Stimulated activated naive B cell treated with anti-CD40 and anti-IgM and Interleukin-4, amounts not matched to agents 10 μg/mL and 1 μg/mL and 100 μg/mL, for 72 hours (primary cell): Measurements from ENCODE around the gene ANKHD1.
"Not testable (repeated sequence)": the region's sequence is repeated elsewhere in the genome, so short reads cannot be mapped to it uniquely, and the experiment has no call there.

Experiments
- ATAC-seq, 2 donors: fragments of 150-1000 bp; cut with Tn5 transposase; replicated peaks; 2 replicates each; pipeline ENCODE4 v1.10.0; 2021; ENCODE audit warnings: moderate library complexity in 1 of 2
- DNase-seq: peaks from one replicate; pipeline ENCODE4 v3.0.0; 2021
- H3K27ac Mint-ChIP-seq: one replicate; pipeline ENCODE4 v1.8.0; 2022; ENCODE audit warnings: mild to moderate bottlenecking, mixed read lengths
- H3K27me3 Mint-ChIP-seq, 2 donors: one replicate each; pipeline ENCODE4 v1.8.0; 2022; ENCODE audit warnings: mixed read lengths in 2 of 2
- H3K36me3 Mint-ChIP-seq, 2 donors: one replicate each; pipeline ENCODE4 v1.8.0; 2022; ENCODE audit warnings: mixed read lengths in 2 of 2, mild to moderate bottlenecking in 1 of 2
- H3K4me1 Mint-ChIP-seq, 2 donors: one replicate each; pipeline ENCODE4 v1.8.0; 2022; ENCODE audit warnings: mixed read lengths in 2 of 2, mild to moderate bottlenecking in 1 of 2
- H3K4me3 Mint-ChIP-seq, 2 donors: one replicate each; pipeline ENCODE4 v1.8.0; 2022; ENCODE audit warnings: mild to moderate bottlenecking in 2 of 2, mixed read lengths in 2 of 2, moderate library complexity in 1 of 2
- H3K9me3 Mint-ChIP-seq, 2 donors: one replicate each; pipeline ENCODE4 v1.8.0; 2022; ENCODE audit warnings: mixed read lengths in 2 of 2, mild to moderate bottlenecking in 1 of 2

ANKHD1 gene

DNA sequence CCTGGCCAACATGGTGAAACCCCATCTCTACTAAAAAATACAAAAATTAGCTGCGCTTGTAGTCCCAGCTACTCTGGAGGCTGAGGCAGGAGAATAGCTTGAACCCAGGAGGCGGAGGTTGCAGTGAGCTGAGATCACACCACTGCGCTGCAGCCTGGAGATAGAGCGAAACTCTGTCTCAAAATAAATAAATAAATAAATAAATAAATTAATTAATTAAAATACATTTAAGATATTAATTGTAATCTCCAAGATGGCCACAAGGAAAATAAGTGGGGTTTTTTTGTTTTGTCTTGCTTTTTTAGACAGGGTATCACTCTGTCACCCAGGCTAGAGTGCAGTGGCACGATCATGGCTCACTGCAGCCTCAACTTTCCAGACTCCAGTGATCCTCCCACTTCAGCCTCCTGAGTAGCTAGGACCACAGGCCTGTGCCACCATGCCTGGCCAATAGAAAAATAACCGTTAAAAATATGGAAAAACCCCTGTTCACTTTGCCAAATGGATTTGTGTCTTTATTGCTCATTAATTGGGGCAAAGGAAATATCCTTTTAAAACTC lies 177.6 kb downstream of the ANKHD1 start:
- not testable (repeated sequence) for H3K4me1 Mint-ChIP-seq, DNase-seq, H3K36me3 Mint-ChIP-seq, H3K4me3 Mint-ChIP-seq, H3K9me3 Mint-ChIP-seq, ATAC-seq, H3K27ac Mint-ChIP-seq
- peaks cover 10 to 14% of the 10 kb centered on the region in 2 donors for H3K27me3 Mint-ChIP-seq

DNA sequence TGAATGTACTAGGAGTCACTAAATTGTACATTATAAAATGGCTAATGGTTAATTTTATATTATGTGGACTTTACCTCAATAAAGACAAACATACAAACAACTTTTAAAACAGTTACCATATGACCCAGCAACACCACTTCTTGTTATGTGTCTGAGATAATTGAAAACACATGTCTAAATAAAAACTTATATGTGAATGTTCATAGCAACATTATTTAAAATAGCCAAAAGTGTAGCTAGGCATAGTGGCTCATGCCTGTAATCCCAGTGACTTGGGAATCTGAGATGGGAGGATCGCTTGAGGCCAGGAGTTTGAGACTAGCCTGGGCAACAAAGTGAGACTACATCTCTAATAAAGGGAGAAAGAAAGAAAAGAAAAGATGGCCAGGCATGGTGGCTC lies 185.9 kb downstream of the ANKHD1 start:
- H3K9me3 Mint-ChIP-seq: peaks cover 4 to 6% of the 10 kb centered on the region in 2 donors
- peaks cover 0 to 9% of the 10 kb centered on the region in 2 donors for H3K36me3 Mint-ChIP-seq
- no peak overlapping the region for H3K27ac Mint-ChIP-seq
- DNase-seq (no peak), ATAC-seq (no peak)
- H3K4me1 Mint-ChIP-seq: no peaks in the 10 kb centered on the region
- peaks cover 9 to 20% of the 10 kb centered on the region in 2 donors for H3K27me3 Mint-ChIP-seq
- H3K4me3 Mint-ChIP-seq: no peak overlapping the region

DNA sequence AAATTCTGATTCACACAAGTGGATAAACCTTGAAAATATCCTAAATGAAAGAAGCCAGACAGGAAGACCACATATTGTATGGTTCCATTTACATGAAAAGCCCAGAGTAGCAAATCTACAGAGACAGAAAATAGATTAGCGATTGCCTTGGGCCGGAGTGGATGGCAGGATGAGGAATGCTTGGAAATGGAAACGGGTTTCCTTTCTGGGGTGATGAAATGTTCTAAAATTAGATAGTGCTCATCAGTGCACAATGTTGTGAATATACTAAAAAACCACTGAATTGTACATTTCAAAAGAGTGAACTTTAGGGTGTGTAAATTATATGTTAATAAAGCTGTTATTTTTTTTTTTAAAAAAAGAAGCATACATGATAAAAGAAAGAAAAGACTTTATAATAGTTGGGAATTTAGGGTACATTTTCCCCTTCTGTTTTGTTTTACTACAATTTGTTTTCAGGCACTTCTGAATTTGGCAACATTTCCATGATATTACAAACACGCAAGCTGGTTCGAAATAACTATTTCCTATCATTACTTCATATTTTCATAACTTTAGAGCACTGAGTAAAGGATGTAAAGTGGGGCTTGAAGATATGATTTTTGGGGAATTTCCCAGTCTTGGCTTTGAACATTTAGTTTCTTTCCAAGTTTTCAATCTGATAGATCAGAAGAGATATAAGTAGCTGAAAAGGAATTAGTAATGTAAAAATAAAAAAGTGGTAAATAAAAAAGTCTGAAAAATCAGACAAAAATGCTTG lies 186.9 kb downstream of the ANKHD1 start:
- no peaks in the 10 kb centered on the region for H3K4me1 Mint-ChIP-seq
- ATAC-seq: no peak
- no peak overlapping the region for H3K4me3 Mint-ChIP-seq
- H3K9me3 Mint-ChIP-seq: peaks cover 2 to 4% of the 10 kb centered on the region in 2 donors
- H3K27me3 Mint-ChIP-seq: peaks cover 6 to 16% of the 10 kb centered on the region in 2 donors
- no peak for DNase-seq
- peaks cover 0 to 6% of the 10 kb centered on the region in 2 donors for H3K36me3 Mint-ChIP-seq
- H3K27ac Mint-ChIP-seq: no peak overlapping the region
